ENCODE data around the gene TANC1.

GRCh38 chr2:159086826-159087225, 118.4 kb downstream of the TANC1 start:
- TF ChIP-seq POLR2AphosphoS5 (IDR thresholded peaks at IDR 0.05; ENCODE audit: low read depth, low read length) (no peak), TAF1 (IDR thresholded peaks at IDR 0.05; ENCODE audit: borderline replicate concordance, insufficient read depth, low read length) (no peak), FOXP2 (optimal IDR thresholded peaks at IDR 0.05; ENCODE audit: borderline replicate concordance, extremely low read depth, extremely low read length, insufficient read depth) (no peak), SIN3A (IDR thresholded peaks at IDR 0.05; ENCODE audit: borderline replicate concordance, insufficient read depth, low read length) (no peak)
- TF ChIP-seq, protein P1, sequence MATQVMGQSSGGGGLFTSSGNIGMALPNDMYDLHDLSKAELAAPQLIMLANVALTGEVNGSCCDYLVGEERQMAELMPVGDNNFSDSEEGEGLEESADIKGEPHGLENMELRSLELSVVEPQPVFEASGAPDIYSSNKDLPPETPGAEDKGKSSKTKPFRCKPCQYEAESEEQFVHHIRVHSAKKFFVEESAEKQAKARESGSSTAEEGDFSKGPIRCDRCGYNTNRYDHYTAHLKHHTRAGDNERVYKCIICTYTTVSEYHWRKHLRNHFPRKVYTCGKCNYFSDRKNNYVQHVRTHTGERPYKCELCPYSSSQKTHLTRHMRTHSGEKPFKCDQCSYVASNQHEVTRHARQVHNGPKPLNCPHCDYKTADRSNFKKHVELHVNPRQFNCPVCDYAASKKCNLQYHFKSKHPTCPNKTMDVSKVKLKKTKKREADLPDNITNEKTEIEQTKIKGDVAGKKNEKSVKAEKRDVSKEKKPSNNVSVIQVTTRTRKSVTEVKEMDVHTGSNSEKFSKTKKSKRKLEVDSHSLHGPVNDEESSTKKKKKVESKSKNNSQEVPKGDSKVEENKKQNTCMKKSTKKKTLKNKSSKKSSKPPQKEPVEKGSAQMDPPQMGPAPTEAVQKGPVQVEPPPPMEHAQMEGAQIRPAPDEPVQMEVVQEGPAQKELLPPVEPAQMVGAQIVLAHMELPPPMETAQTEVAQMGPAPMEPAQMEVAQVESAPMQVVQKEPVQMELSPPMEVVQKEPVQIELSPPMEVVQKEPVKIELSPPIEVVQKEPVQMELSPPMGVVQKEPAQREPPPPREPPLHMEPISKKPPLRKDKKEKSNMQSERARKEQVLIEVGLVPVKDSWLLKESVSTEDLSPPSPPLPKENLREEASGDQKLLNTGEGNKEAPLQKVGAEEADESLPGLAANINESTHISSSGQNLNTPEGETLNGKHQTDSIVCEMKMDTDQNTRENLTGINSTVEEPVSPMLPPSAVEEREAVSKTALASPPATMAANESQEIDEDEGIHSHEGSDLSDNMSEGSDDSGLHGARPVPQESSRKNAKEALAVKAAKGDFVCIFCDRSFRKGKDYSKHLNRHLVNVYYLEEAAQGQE (IDR thresholded peaks at IDR 0.05; ENCODE audit: insufficient read depth in 1 of 2, low read depth in 2 of 2, low read length in 2 of 2): no peak

Data from PFSK-1 (cell line).